ENCODE data around the gene HSPBAP1. TPM values are rescaled to one million over a fixed set of nuclear protein-coding genes. Genes with fewer than 3 reads are reported as not detected.
"Not testable (repeated sequence)": the region's sequence is repeated elsewhere in the genome, so short reads cannot be mapped to it uniquely, and the experiment has no call there.

The HSPBAP1 gene
- total and polyA plus RNA-seq, 2 donors: 5.7 to 13.2 TPM

- H3K36me3 ChIP-seq (ENCODE audit: insufficient read depth); H3K4me3 ChIP-seq (ENCODE audit: low read depth, low read length); H3K27ac ChIP-seq (ENCODE audit: low read depth); H3K4me1 ChIP-seq (ENCODE audit: insufficient read depth); DNase-seq (ENCODE audit: extremely low spot score): not testable (repeated sequence)
- 97% methylated on average over 1 of the region's 1 CpG for WGBS
Observed at GRCh38 chr3:122710616-122711251, 82.9 kb downstream of the HSPBAP1 start.

GRCh38 chr3:122705379-122705778 is 88.3 kb downstream of the HSPBAP1 start:
- no peak for DNase-seq (ENCODE audit: extremely low spot score)
- peaks cover 4% of the 10 kb centered on the region for H3K36me3 ChIP-seq (ENCODE audit: insufficient read depth)

DNA sequence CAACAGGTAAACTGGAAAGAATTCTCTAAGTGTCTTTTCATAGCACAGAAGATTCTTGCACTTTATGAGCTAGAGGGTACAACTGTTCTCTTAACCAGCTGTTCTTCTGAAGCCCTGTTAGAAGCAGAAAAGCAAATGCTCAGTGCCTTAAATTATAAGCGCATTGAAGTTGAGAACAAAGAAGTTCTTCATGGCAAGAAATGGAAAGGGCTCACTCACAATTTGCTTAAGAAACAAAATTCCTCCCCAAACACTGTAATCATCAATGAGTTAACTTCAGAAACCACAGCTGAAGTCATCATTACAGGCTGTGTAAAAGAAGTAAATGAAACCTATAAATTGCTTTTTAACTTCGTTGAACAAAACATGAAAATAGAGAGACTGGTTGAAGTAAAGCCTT is 93.4 kb downstream of the HSPBAP1 start:
- 80% methylated on average over 2 of the region's 2 CpGs for WGBS
- Histone ChIP-seq H3K4me1 (ENCODE audit: insufficient read depth) (no peaks in the 10 kb centered on the region), H3K36me3 (ENCODE audit: insufficient read depth) (peaks cover 11% of the 10 kb centered on the region), H3K27ac (ENCODE audit: low read depth) (no peak overlapping the region), H3K4me3 (ENCODE audit: low read depth, low read length) (no peak overlapping the region)
- no peak for DNase-seq (ENCODE audit: extremely low spot score)

More at GRCh38 chr3:122705379-122705778, 88.3 kb downstream of the HSPBAP1 start:
- 89% methylated on average over 1 of the region's 1 CpG for whole genome bisulfite sequencing
- Histone ChIP-seq H3K4me3 (ENCODE audit: low read depth, low read length) (no peak overlapping the region), H3K4me1 (ENCODE audit: insufficient read depth) (no peaks in the 10 kb centered on the region), H3K27ac (ENCODE audit: low read depth) (no peak overlapping the region)

DNA sequence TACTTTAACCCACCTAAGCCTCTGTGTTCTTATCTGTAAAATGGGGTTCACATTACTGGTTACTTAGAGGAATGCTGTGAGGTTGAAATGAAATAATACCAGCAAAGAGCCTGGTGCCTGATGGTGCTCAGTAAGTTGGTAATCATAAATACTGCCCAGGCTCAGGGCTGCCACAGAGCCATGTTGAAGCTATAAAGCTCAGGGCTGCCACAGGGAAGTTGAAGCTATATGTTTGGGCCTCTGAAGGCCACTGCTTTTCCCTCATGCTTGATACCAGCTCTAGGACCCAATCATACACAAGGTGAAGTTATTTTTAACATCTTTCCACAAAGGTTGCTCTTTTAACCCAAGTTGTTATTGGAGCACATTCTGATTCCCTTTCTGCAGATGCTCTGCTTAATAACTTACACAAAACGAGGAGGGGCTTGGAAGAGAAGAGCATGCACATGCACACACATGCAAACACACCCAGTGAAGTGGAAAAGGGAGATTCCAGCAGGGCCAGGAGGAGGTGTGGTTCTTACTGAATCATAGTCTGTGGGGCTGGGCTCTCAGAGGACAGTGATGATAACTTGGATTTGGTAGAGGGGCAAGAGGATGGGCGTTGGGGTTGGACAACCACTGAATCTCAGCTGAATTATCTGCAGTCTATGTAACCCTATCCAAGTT is 95.5 kb downstream of the HSPBAP1 start:
- no peaks in the 10 kb centered on the region for H3K4me1 ChIP-seq (ENCODE audit: insufficient read depth)
- no peak overlapping the region for H3K27ac ChIP-seq (ENCODE audit: low read depth)
- H3K36me3 ChIP-seq (ENCODE audit: insufficient read depth): peaks cover 12% of the 10 kb centered on the region
- DNase-seq (ENCODE audit: extremely low spot score): no peak
- WGBS: 63% methylated on average over 2 of the region's 2 CpGs
- no peak overlapping the region for H3K4me3 ChIP-seq (ENCODE audit: low read depth, low read length)

GRCh38 chr3:122695927-122696561 is 97.6 kb downstream of the HSPBAP1 start:
- Histone ChIP-seq H3K4me1 (ENCODE audit: insufficient read depth) (no peaks in the 10 kb centered on the region), H3K27ac (ENCODE audit: low read depth) (no peak overlapping the region), H3K4me3 (ENCODE audit: low read depth, low read length) (no peak overlapping the region), H3K36me3 (ENCODE audit: insufficient read depth) (peaks cover 10% of the 10 kb centered on the region)
- no peak for DNase-seq (ENCODE audit: extremely low spot score)

GRCh38 chr3:122694966-122695365 is 98.7 kb downstream of the HSPBAP1 start:
- Histone ChIP-seq H3K4me1 (ENCODE audit: insufficient read depth) (no peaks in the 10 kb centered on the region), H3K4me3 (ENCODE audit: low read depth, low read length) (no peak overlapping the region), H3K27ac (ENCODE audit: low read depth) (no peak overlapping the region), H3K36me3 (ENCODE audit: insufficient read depth) (peaks cover 9% of the 10 kb centered on the region)
- no peak for DNase-seq (ENCODE audit: extremely low spot score)
- 80% methylated on average over 7 of the region's 7 CpGs for WGBS

GRCh38 chr3:122692674-122693073 is 101.0 kb downstream of the HSPBAP1 start:
- Histone ChIP-seq H3K27ac (ENCODE audit: low read depth) (no peak overlapping the region), H3K36me3 (ENCODE audit: insufficient read depth) (peaks cover 2% of the 10 kb centered on the region), H3K4me1 (ENCODE audit: insufficient read depth) (no peaks in the 10 kb centered on the region), H3K4me3 (ENCODE audit: low read depth, low read length) (no peak overlapping the region)
- WGBS: 70% methylated on average over 3 of the region's 3 CpGs
- DNase-seq (ENCODE audit: extremely low spot score): no peak

DNA sequence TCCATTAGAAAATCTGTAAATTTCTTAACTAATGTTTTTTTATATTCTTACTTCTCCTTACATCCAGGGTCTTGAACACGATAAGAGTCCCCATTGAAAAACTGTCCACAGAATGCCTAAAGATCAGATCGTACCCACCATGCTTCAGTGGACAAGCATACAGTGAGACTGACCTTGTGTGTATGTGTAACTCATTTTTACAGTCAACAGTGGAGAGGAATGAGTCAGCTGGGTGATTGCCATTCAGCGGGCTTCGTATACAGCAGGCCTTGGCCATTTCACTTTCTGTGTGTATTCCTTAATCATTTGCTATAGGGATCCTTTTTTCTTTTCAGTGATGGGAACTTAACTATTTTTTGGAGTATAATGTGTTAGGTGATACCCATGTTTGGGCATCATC is 102.4 kb downstream of the HSPBAP1 start:
- no peak overlapping the region for H3K27ac ChIP-seq (ENCODE audit: low read depth)
- H3K4me3 ChIP-seq (ENCODE audit: low read depth, low read length): no peak overlapping the region
- peaks cover 2% of the 10 kb centered on the region for H3K36me3 ChIP-seq (ENCODE audit: insufficient read depth)
- DNase-seq (ENCODE audit: extremely low spot score): no peak
- 87% methylated on average over 4 of the region's 4 CpGs for WGBS
- no peaks in the 10 kb centered on the region for H3K4me1 ChIP-seq (ENCODE audit: insufficient read depth)

DNA sequence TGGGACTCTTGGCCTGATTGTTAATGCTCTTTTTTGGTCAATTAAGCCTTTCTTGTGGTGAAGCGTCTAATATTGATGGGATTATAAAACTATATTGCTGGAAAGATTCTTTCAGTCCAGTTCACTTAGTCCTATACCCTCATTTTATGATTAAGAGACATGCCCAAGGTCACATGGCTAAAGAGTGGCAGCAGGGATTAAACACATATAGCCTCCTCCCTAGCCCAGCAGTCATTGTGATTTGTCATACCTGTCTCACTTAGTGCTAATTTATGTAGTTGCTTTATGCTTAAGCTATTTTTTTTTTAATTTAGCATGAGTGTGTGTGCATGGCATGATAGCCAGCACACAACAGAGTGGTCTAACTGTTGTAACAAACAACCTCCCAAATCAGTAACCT is 103.5 kb downstream of the HSPBAP1 start:
- no peak for DNase-seq (ENCODE audit: extremely low spot score)
- no peaks in the 10 kb centered on the region for H3K4me1 ChIP-seq (ENCODE audit: insufficient read depth)
- no peak overlapping the region for H3K27ac ChIP-seq (ENCODE audit: low read depth)
- peaks cover 2% of the 10 kb centered on the region for H3K36me3 ChIP-seq (ENCODE audit: insufficient read depth)
- no peak overlapping the region for H3K4me3 ChIP-seq (ENCODE audit: low read depth, low read length)
- 96% methylated on average over 1 of the region's 1 CpG for WGBS

Other genes with a start within 250 kb of the HSPBAP1 start
- 30.1 TPM for gene PARP9, start 229.5 kb downstream of the HSPBAP1 start, total RNA-seq
- gene PARP9, start 229.5 kb downstream of the HSPBAP1 start, polyA plus RNA-seq: 24.1 TPM
- 31.7 TPM for gene DTX3L, start 229.5 kb downstream of the HSPBAP1 start, total RNA-seq
- 12.8 TPM for gene DTX3L, start 229.5 kb downstream of the HSPBAP1 start, polyA plus RNA-seq
- gene PARP15, start 216.2 kb downstream of the HSPBAP1 start, total RNA-seq: 1.3 TPM
- gene PARP15, start 216.2 kb downstream of the HSPBAP1 start, polyA plus RNA-seq: 0.73 TPM
- 52.0 TPM for gene PARP14, start 113.0 kb downstream of the HSPBAP1 start, total RNA-seq
- gene PARP14, start 113.0 kb downstream of the HSPBAP1 start, polyA plus RNA-seq: 9.7 TPM
- 20.0 TPM for gene SLC49A4, start 1.2 kb upstream of the HSPBAP1 start, total RNA-seq
- gene SLC49A4, start 1.2 kb upstream of the HSPBAP1 start, polyA plus RNA-seq: 7.7 TPM
- 10.8 TPM for gene SEMA5B, start 233.9 kb upstream of the HSPBAP1 start, total RNA-seq
- gene SEMA5B, start 233.9 kb upstream of the HSPBAP1 start, polyA plus RNA-seq: 2.2 TPM

All from urinary bladder (tissue), 4 donors.